HUDEP-2 (cell line): ENCODE data around the gene RAD51B.

ENCODE experiments used
- DNase-seq, 76 experiments: peaks; one replicate each; lab custom pipeline; 2025; ENCODE audit not compliant: unreplicated experiment in 76 of 76; lab: John Stamatoyannopoulos, UW

RAD51B gene

DNA sequence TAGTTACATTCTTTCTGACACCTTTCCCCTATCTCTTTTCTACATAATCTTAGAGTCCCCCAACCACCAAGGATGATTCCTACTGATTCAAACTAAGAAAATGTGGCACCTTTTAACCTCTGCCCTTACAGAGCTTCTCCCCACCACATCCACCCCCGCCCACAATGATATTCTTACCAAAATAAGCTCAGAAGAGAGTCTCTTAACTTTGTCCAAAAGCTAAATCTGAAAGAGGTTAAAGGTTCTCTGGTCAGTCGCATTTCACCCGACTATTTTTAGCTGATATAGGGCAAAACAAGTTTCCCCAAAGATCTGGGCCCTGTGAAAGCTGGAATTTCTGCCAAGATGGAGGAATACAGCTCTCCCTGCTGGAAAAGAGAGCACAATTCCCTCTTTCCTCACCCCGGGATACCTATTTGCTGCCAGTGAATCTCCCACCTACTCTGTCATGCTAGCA, 844.7 kb downstream of the RAD51B start:
- DNase-seq = no peak

DNA sequence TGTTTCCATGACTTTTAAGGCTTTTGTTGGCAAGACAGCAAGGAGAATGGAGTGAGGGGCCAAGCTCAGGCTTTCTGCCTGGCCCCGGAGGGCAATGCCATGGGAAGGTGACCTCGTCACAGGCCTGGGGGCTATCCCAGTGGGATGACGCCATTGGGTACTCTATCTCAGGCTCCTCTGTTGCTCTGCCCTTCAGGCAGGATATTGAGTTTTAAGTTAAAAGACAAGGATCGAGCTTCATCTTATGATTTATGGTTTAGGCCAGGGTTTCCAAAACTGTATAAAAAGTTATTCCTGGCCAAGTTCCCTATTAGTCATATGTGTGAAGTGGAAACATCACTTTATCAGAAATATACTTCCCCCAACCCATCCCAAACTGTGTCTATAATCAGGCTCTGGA, 845.6 kb downstream of the RAD51B start:
- no peak for DNase-seq

DNA sequence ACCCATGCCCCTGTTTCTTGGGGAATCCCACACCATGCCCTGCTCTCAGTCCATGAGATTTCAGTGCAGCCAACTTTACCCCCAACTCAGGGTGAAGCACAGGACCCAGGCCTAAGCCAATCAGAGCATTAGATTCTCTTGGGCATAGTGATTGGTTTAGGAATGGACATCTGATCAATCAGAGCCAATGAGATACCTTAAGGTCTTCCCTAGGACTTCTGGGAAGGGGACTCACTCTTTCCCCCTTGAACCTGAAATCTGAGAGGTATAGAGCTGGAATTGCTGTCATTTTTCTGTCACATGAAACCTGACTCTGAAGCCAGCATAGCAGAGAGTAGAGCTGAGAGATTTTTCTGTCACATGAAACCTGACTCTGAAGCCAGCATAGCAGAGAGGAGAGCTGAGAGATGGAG, 846.2 kb downstream of the RAD51B start:
- DNase-seq = no peak

DNA sequence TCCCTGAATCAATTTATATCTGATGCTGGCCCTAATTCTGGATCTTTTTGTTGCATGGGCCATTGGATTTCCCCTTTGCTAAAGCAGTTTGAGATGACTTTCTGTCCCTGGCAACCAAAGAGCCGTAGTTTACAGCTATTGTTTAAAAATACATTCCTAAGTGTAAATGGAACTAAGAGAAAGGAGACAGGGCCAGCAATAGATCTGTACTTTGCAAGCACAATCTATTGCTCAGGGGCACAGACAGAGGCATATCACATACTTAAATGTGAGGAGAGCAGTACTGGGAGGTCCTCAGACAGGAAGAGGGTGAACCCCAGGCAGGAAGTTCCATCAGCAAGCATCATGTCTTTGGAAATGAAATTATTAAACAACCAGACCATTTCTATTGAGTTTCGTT, 846.7 kb downstream of the RAD51B start:
- no peak for DNase-seq

DNA sequence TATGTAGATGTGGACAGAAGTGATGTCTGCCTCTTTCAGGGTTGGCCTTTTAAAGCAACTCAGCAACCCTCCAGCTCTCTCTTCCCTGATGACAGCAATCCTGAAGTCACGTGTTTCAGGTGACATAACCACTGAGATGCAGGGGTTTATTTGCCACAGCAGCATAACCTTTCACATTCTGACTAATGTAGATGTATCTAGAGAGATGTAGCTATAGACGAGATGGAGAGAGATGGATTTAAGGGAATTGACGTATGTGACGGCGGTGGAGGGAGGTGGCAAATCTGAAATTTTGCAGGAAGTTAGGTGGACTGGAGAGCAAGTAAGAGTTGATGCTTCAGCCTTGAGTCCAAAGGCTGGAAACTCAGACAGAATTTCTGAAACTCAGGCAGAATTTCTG, 847.3 kb downstream of the RAD51B start:
- no peak for DNase-seq

DNA sequence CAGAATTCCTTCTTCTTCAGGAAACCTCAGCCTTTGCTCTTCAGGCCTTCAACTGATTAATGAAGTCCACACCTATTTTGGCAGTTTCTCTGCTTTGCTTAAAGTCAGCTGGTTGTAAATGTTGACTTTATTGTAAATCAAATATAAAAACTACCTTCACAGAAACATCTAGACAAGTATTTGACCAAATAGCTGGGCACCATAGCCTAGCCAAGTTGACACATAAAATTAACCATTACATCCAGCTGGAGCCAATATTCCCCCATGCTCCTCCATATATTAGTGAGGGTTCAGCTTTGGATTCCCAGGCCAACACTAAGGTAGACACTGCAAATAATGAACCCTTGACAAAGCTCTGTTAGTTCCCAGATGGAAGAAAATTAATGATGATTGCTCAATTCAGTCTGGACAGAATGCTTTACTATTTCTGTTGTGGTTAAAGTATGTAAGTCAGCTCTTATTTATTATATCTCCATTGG, 847.8 kb downstream of the RAD51B start:
- no peak for DNase-seq

DNA sequence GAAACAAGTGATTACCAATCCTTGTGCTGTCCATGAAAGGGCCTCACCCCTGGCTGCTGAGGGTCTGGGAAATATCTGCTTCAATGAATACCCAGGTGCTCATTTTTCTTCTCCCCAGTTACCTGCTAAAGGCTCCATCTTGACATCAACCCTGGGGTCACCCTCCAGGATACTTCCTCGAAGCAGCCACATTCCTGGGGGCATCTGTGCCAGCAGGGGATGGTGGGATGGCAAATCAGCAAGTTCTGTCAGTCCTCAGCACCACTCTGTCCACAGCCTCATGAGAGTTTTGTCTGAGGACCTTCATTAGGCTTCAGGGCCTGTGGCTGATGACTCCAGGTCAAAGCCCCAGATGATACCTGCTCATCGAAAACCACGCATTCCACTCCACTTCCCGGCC, 848.4 kb downstream of the RAD51B start:
- no peak for DNase-seq

DNA sequence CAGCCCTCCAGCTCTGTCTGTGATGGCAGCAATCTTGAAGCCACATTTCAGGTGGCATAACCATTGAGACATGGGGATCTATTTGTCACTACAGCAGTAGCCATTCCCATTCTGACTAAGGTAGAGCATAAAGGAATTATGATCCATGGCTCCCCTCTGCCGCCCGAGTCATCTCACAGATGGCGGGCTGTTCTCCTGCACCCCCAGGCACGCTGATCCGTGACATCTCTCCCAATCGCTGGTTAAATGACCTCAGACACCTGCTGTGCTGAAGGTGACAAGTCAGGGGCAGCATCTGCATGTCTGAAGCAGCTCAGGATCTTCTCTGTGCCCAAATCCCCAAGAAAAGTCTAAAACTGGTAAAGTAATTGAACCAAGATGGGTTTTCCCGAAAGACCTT, 849.0 kb downstream of the RAD51B start:
- DNase-seq = no peak

DNA sequence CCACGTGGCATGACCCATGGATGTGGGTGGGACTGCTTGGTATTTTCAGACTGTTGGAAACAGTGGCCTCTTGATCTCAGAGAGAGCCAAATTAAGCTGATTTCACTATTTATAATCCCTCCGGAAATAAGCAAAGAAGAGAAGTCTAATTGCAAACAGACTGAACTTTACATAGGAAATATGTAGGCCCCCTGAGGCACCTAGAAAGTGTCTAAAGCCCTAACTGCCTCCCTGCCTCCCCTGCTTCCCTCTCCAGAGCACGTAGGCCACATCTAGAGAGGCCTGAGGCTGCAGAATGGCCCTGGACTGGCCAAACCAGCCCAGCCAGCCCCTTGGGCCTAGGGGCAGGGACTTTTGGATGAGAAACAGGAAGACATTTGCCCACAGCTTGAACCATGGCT, 849.5 kb downstream of the RAD51B start:
- DNase-seq = no peak

DNA sequence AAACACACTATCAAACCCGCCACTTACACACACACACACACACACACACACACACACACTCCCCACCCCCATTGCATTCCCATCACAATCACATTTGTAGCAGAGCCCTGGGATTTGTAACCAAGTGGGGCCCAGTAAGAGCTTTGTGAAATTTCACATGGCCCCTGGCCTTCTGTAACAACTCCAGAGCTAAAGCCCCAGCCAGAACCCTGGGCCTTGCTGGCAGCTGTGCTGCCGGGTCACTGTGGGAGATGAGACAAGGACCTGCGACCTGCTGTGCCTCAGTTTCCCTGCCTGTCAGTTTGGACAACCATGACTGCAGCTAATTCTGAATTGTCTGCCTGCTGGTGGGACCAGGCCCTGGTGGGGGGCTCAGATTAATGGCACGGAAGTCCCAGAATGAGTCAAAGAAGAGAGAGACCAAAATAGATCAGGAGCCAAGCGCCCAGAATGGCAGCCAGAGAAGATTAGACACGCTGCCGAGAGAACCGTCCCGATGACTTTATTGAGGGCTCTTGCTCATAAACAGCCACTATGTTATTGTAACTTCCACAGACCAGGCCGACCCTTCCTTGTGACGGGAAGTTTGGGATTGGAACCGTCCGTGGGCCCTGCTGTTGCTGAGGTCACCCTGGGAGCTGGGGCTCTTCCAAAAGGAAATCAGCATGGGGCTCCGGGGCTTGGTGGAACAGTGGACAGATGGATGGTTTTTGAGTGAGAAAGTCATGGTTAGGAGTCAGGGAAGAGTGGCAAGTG, 850.2 kb downstream of the RAD51B start:
- no peak for DNase-seq

DNA sequence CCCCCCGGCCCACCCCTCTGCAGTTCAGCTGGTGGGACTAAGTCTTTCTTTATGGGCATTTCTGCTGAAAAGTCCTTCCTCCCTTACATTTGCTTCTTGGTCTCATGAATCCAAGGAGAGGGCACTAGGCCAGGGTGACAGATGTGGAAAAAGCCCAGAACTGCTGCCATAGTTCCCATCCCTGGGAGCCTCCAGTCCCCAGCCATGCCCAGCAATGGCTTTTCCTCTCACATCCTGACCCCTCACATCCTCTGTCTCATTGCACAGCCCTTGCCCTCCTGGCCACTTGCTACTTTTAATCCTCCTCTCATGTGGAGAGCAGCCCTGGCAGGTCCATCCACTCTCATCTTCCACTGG, 850.8 kb downstream of the RAD51B start:
- no peak for DNase-seq

DNA sequence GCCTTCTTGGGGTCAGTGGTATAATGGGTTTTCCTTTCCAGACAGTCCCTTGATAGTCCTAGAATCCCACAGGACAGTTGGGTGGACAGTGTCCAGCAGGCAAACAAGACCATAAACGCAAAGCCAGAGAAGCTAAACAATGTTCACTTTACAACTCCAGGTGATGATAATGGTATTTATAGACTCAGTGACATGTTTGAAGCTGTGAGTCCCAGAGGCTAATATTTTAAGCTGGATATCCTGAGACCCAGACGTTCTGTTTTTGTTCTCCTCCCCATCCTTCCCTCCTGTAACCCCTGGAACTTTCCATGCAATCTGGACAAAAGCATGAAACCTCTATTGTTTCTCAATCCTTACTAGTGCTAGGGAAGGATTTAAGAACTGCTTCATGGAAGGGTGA, 852.3 kb downstream of the RAD51B start:
- no peak for DNase-seq

DNA sequence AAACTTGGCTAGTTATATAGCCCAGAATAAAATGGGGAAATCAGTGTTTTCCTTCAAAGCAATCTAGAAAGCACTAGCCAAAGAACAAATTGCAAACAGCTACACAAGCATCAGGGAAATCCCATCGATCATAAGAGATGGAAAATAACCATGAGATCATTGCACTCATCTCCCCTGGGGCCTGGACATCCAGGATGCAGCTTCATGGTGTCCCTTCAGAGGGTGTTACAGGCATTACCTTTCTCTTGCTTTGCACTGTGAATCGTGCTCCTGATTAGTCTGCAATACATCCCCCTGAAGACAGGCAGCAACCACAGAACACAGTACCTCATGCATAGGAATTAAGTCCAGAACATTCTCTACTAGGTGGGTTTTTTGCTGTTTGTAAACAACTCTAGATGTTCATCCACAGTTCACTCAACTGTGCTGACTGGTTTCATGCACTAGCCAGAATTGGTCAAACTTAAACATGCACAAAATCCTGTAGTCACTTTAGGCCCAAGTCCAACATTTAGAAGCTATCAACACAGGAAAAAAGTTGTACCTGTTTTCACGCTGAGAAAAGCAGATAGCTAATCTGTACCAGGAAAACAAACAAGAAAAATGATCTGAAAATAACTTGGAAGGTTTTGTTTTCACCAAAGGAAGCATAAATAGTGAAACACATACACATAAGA, 853.2 kb downstream of the RAD51B start:
- no peak for DNase-seq

DNA sequence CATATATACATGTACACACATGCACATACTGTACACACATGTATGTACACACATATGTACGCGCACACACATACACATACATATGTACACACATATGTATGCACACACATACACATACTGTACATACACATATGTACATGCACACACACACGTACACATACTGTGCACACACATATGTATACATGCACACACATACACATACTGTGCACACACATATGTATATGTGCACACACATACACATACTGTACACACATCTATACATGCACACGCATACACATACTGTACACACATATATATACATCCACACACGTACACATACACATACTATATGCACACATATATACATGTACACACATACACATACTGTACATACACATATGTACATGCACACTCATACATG, 853.9 kb downstream of the RAD51B start:
- DNase-seq = no peak

DNA sequence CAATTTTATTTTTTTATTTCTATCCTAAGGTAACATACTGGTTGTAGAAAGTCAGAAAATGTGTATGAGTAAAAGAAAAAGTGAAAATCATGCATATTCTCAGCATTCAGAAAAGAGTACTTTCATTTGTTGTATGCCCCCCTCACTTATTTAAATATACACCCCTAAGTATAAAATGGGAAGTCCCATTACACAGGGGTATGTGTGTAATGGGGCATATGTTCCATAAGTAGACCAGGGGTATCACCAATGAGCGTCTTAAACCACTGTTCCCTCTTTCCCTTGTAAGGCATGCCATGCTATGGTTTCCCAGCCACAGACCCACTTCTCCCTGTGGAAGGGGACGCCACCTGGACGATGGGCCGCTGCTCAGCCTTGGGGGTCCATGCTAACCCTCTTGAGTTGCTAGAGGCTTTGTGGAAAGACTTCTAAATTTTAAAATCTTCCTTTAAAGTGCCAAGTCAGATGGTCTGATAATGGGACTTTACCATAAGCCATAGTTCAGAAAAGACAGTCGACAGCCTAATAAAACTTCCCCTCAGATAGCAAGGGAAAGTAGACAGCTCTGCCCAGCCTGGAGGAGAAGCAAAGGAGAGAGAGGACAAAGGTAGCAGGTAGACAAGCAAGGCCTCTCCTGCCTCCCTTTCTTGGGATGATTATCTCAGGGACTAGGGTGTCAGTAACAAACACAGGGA, 855.1 kb downstream of the RAD51B start:
- DNase-seq = no peak

DNA sequence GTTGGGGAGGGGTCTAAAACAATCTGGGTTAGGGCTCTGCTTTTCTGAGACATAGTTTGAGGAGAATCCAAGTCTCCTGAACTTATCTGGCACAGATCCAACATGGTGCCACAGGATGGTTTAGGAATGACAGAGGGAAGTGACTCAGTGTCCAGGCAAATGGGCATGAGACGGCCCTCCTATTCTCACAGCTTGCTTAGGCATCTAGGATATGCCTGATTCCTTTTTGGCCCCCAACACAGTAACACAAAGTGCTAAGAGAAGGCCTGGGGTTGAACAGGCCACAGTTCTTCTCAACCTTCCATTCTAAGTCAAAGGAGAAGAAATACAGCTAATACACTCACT, 855.6 kb downstream of the RAD51B start:
- no peak for DNase-seq

DNA sequence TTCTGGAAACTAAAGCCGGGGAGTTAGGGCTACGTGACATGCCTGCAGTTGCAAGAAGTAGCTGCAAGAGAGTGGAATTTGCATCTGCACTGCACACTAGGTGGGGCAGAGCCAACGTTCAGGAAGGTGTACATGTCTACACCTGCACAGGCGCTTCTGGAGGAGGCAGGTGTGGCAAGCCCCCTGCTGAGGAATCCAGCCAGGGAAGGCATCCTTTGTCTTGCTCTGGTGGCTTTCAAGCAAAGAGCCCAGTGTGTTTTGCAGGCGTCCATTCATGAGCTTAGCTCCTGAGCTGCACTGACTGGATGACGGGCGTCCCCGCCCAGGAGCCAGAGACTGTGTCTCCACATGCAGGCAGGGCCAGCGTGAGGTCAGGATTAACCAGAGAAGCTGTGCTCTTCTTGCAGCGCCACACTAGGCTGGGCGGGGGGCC, 856.9 kb downstream of the RAD51B start:
- no peak for DNase-seq

DNA sequence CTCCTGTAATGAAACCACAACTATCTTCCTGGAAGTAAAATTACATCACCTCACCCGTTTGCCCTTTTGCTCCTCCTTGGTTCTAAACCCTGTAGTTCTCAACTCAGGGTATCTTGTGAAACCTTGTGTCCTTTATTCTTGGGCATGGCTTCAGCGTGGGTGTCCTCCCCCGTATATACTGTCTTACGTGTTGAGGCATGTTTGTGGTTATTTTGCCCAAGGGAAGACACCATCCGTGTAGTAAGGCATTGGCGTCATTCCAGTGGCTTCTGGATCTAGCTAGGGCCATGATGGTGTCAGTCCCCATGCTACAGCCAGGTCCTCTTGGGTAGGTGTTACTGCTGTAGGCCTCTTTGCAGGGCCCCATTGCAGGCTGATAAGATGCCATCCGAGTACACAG, 857.9 kb downstream of the RAD51B start:
- DNase-seq = no peak

DNA sequence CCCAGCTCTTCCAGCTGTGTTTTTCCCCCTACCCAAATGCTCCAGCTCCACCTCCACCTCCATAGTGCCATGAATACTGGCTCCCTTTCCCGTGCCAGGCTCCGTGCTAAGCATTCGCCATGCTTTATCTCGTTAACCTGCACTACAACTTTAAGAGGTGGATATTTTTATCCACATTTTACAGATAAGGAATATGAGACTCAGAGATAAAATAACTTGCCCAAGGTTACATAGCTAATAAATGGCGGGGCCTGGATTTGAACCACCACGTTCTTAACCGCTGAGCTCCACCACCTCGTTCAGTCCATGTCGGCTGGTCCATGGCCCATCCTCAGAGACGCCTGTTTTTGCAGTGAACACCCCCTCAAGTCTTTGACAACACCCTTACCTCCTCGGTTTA, 858.3 kb downstream of the RAD51B start:
- DNase-seq = no peak

DNA sequence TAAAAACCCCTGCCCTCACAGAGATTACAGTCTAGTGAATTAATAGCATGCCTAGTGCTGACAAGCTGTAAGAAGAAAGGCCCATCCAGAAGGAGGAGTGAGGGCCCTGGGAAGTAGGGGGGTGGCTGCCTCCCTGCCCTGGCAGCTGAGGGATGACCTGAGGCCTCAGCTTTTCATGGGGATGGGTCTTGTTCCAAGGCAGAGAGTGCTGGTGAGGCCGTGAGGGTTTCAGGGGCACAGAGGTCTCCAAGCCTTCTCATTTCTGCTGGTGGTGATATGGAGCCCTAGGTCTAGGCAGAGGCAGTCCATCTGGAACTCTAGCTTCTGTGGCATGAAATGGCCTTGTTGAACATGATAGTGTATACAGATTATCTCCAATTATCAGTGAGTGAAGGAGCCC, 858.9 kb downstream of the RAD51B start:
- DNase-seq = no peak

DNA sequence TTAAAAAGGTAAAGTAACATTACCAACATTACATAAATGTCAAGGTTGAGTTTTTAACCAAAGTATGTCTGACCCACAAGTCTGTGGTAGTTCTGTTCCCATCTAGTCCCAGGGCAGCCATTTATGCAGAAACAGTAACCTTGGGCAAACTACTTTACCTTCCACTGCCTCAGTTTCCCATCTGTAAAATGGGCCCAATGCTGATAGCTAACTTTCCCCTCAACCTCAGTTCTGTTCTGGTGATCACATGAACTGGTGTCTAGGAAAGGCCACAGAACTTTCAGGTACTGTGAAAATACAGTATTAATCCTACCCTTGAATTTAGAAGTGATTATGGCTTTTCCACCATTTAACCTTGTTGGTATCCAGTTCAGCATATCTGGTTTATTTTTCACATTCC, 859.7 kb downstream of the RAD51B start:
- no peak for DNase-seq
